Vagina (tissue), 2 donors: ENCODE results near the gene OR4Q3.

Source experiments
- POLR2A ChIP-seq, 2 donors: fragments of 450-650 bp; IDR thresholded peaks; one replicate each; pipeline ENCODE4 v1.6.1; 2017; ENCODE audit warnings: antibody characterized with exemption in 2 of 2, mild to moderate bottlenecking in 2 of 2, moderate library complexity in 2 of 2
- TF ChIP-seq, protein P1 (sequence below), 3 experiments: fragments of 450-650 bp in 2 of 3; fragments of 200-600 bp in 1 of 3; sonication (generic) in 1 of 3; IDR thresholded peaks; one replicate each; pipeline ENCODE4 v1.5.1; 2017 to 2019; ENCODE audit warnings: antibody characterized with exemption in 3 of 3, mild to moderate bottlenecking in 2 of 3, moderate library complexity in 2 of 3

DNA sequence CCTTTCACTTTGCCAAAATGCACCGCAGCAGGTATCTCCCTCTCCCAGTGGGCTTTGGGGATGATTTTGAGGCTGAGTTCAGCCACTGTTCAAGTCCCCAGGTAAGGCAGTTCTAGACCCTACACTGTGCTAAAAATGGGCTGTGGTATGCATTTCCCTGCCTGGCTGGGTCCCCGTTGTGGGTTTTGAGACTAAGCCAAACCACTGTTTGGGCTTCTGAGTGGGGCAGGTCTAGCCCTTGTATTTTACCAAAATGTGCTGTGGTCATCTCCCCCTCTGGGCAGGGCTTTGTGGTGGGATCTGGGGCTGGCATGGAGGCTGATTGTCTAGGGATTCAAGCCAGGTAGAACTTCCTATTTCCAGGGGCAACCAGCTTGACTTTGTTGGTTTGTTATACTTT is 13.6 kb upstream of the OR4Q3 start:
- TF ChIP-seq, protein P1, sequence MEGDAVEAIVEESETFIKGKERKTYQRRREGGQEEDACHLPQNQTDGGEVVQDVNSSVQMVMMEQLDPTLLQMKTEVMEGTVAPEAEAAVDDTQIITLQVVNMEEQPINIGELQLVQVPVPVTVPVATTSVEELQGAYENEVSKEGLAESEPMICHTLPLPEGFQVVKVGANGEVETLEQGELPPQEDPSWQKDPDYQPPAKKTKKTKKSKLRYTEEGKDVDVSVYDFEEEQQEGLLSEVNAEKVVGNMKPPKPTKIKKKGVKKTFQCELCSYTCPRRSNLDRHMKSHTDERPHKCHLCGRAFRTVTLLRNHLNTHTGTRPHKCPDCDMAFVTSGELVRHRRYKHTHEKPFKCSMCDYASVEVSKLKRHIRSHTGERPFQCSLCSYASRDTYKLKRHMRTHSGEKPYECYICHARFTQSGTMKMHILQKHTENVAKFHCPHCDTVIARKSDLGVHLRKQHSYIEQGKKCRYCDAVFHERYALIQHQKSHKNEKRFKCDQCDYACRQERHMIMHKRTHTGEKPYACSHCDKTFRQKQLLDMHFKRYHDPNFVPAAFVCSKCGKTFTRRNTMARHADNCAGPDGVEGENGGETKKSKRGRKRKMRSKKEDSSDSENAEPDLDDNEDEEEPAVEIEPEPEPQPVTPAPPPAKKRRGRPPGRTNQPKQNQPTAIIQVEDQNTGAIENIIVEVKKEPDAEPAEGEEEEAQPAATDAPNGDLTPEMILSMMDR (IDR thresholded peaks at IDR 0.05), result no peak
- TF ChIP-seq POLR2A (IDR thresholded peaks at IDR 0.05), result no peak
